Measurements from ENCODE around the gene ZSCAN16.
"Not testable (repeated sequence)": the region's sequence is repeated elsewhere in the genome, so short reads cannot be mapped to it uniquely, and the experiment has no call there.

ZSCAN16 gene

GRCh38 chr6:28124350-28124970 is at the start of gene ZSCAN16:
TSS of gene ZSCAN16 (plus strand) at chr6:28124609. CDS start at chr6:28125444, 835 bp downstream.
- peak; percentile 35 for DNase-seq

- DNase-seq, result no peak
Measured at GRCh38 chr6:28078050-28078449, 46.4 kb upstream of the ZSCAN16 start.

GRCh38 chr6:28078836-28079235 is 45.6 kb upstream of the ZSCAN16 start:
- DNase-seq, result no peak

- not testable (repeated sequence) for DNase-seq
Measured at GRCh38 chr6:28080381-28080630, 44.1 kb upstream of the ZSCAN16 start, which contains the start of gene ZNF165. TSS of gene ZNF165 (plus strand) at chr6:28080568. CDS start at chr6:28085481, 4,913 bp downstream.

GRCh38 chr6:28080631-28081485 is 43.6 kb upstream of the ZSCAN16 start:
- peak; percentile 60 for DNase-seq

- DNase-seq, result no peak
Measured at GRCh38 chr6:28081486-28081751, 43.0 kb upstream of the ZSCAN16 start.

GRCh38 chr6:28082939-28083338 is 41.5 kb upstream of the ZSCAN16 start:
- DNase-seq, result no peak

GRCh38 chr6:28089054-28089453 is 35.4 kb upstream of the ZSCAN16 start:
- no peak for DNase-seq

- DNase-seq, result no peak
Measured at GRCh38 chr6:28090917-28091586, 33.4 kb upstream of the ZSCAN16 start.

- not testable (repeated sequence) for DNase-seq
Measured at GRCh38 chr6:28102222-28102621, 22.2 kb upstream of the ZSCAN16 start.

GRCh38 chr6:28102699-28103098 is 21.7 kb upstream of the ZSCAN16 start:
- DNase-seq, result not testable (repeated sequence)

- DNase-seq, result peak; percentile 60
Measured at GRCh38 chr6:28104392-28105244, 19.8 kb upstream of the ZSCAN16 start.

- peak; percentile 16 for DNase-seq
Measured at GRCh38 chr6:28105245-28105639, 19.2 kb upstream of the ZSCAN16 start.

- DNase-seq, result no peak
Measured at GRCh38 chr6:28107506-28107905, 16.9 kb upstream of the ZSCAN16 start.

- DNase-seq, result no peak
Measured at GRCh38 chr6:28111964-28112363, 12.4 kb upstream of the ZSCAN16 start.

GRCh38 chr6:28115799-28116198 is 8.6 kb upstream of the ZSCAN16 start:
- DNase-seq, result no peak

GRCh38 chr6:28117386-28118050 is 6.9 kb upstream of the ZSCAN16 start:
- no peak for DNase-seq

- no peak for DNase-seq
Measured at GRCh38 chr6:28118217-28118616, 6.2 kb upstream of the ZSCAN16 start.

GRCh38 chr6:28121876-28122275 is 2.5 kb upstream of the ZSCAN16 start:
- no peak for DNase-seq

GRCh38 chr6:28122283-28122682 is 2.1 kb upstream of the ZSCAN16 start:
- DNase-seq, result not testable (repeated sequence)

GRCh38 chr6:28124971-28125353 is 553 bp downstream of the ZSCAN16 start:
- DNase-seq, result no peak

- no peak for DNase-seq
Measured at GRCh38 chr6:28125401-28125800, 992 bp downstream of the ZSCAN16 start.

GRCh38 chr6:28134015-28134414 is 9.6 kb downstream of the ZSCAN16 start:
- DNase-seq, result peak; percentile 13
